ENCODE results near the gene BAD. TPM values are rescaled to one million over a fixed set of nuclear protein-coding genes. Genes with fewer than 3 reads are reported as not detected.

The BAD gene
- total RNA-seq, 2 experiments from 2014 or later: 23.7 to 24.2 TPM

- Mint-ChIP-seq H3K36me3 (peaks cover 15% of the 10 kb centered on the region), H3K4me1 (ENCODE audit: low read depth) (peaks cover 8% of the 10 kb centered on the region), H3K27me3 (no peaks in the 10 kb centered on the region), H3K9me3 (no peaks in the 10 kb centered on the region), H3K4me3 (no peak overlapping the region), H3K27ac (peak overlapping the region; percentile 20)
- intact Hi-C loops (cut with micrococcal nuclease): no loop called here
- DNase-seq: no peak
- CTCF ChIA-PET: interaction anchor here (0.8 to 1.9 kb wide), 2 partner anchors 10 to 314 kb away, joined by 3 to 6 read pairs; partner anchors contain the start of gene PLCB3
- POLR2A ChIA-PET: no interaction called here
Observed at GRCh38 chr11:64260147-64260708, 24.2 kb downstream of the BAD start.

- peak overlapping the region; percentile 20 for H3K27ac Mint-ChIP-seq
- H3K4me3 Mint-ChIP-seq: no peak overlapping the region
- intact Hi-C loops (cut with micrococcal nuclease): no loop called here
- DNase-seq: no peak
- H3K4me1 Mint-ChIP-seq (ENCODE audit: low read depth): peaks cover 8% of the 10 kb centered on the region
- POLR2A ChIA-PET: no interaction called here
- CTCF ChIA-PET: interaction anchor here (1.9 kb wide), 1 partner anchor 9 kb away, joined by 6 read pairs; the partner anchor contains the start of gene PLCB3
- no peaks in the 10 kb centered on the region for H3K27me3 Mint-ChIP-seq
- peaks cover 15% of the 10 kb centered on the region for H3K36me3 Mint-ChIP-seq
- H3K9me3 Mint-ChIP-seq: no peaks in the 10 kb centered on the region
Observed at GRCh38 chr11:64259533-64260067, 24.9 kb downstream of the BAD start.

- Mint-ChIP-seq H3K4me1 (ENCODE audit: low read depth) (peaks cover 8% of the 10 kb centered on the region), H3K27ac (no peak overlapping the region), H3K4me3 (no peak overlapping the region), H3K36me3 (peaks cover 15% of the 10 kb centered on the region), H3K9me3 (no peaks in the 10 kb centered on the region), H3K27me3 (no peaks in the 10 kb centered on the region)
- intact Hi-C loops (cut with micrococcal nuclease): no loop called here
- CTCF ChIA-PET: interaction anchor here (1.9 kb wide), 1 partner anchor 8 kb away, joined by 6 read pairs; the partner anchor contains the start of gene PLCB3
- POLR2A ChIA-PET: interaction anchor here (1.2 to 1.7 kb wide), 2 partner anchors 11 to 58 kb away, joined by 3 to 5 read pairs; partner anchors contain the start of gene TRMT112
- no peak for DNase-seq
Observed at GRCh38 chr11:64258946-64259532, 25.4 kb downstream of the BAD start.

GRCh38 chr11:64258356-64258755 lies 26.1 kb downstream of the BAD start:
- intact Hi-C loops (cut with micrococcal nuclease): no loop called here
- POLR2A ChIA-PET: interaction anchor here (0.6 to 1.7 kb wide), 3 partner anchors 11 to 59 kb away, joined by 3 to 5 read pairs (median 3); partner anchors contain the start of gene TRMT112
- H3K9me3 Mint-ChIP-seq: no peaks in the 10 kb centered on the region
- H3K27ac Mint-ChIP-seq: no peak overlapping the region
- CTCF ChIA-PET: no interaction called here
- H3K36me3 Mint-ChIP-seq: peaks cover 15% of the 10 kb centered on the region
- no peaks in the 10 kb centered on the region for H3K27me3 Mint-ChIP-seq
- H3K4me1 Mint-ChIP-seq (ENCODE audit: low read depth): peaks cover 8% of the 10 kb centered on the region
- no peak overlapping the region for H3K4me3 Mint-ChIP-seq
- no peak for DNase-seq

GRCh38 chr11:64256300-64256699 lies 28.2 kb downstream of the BAD start:
- no peak for DNase-seq
- intact Hi-C loops (cut with micrococcal nuclease): no loop called here
- Mint-ChIP-seq H3K36me3 (peaks cover 9% of the 10 kb centered on the region), H3K27ac (no peak overlapping the region), H3K4me3 (no peak overlapping the region), H3K4me1 (ENCODE audit: low read depth) (peaks cover 16% of the 10 kb centered on the region), H3K27me3 (no peaks in the 10 kb centered on the region), H3K9me3 (no peaks in the 10 kb centered on the region)
- ChIA-PET CTCF (interaction anchor here (3.5 kb wide), 1 partner anchor 45 kb away, joined by 11 read pairs; the partner anchor contains the start of gene CATSPERZ), POLR2A (no interaction called here)

DNA sequence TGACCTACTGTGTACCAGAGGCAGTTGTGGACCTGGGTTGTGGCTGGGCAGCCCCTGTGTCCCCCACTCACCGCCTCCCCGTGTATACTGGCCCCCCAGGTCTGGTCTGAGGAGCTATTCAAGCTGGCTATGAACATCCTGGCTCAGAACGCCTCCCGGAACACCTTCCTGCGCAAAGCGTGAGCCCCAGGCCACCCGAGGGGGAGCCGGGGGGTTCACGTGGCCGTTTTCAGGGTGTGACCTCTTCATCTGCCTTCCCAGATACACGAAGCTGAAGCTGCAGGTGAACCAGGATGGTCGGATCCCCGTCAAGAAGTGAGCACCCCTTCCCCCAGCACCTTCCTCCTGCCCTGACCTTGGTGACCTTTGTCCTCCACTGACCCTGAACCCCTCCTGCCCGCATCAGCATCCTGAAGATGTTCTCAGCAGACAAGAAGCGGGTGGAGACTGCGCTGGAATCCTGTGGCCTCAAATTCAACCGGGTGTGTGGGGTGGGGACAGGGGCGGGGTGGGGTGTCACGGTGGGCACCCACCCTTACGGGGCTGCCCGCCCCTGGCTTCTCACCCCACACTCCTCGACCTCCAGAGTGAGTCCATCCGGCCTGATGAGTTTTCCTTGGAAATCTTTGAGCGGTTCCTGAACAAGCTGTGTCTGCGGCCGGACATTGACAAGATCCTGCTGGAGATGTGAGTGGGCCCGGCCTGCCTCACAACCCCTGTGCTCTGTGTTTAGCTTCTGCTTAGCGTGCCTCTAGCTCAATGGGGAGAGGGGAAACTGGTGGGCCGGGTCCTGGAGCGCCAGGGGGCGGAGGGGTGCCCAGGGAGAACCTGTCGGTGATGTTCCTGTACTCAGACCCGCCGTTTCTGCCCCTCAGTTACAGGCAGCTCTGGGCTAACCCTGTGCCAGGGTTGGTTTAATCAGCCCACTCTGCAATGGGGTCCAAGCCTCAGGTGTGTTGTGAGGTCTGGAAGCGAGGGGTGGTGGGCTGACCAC lies 29.0 kb downstream of the BAD start:
- intact Hi-C loops (cut with micrococcal nuclease): no loop called here
- H3K4me3 Mint-ChIP-seq: no peak overlapping the region
- DNase-seq: no peak
- H3K36me3 Mint-ChIP-seq: peaks cover 9% of the 10 kb centered on the region
- ChIA-PET POLR2A (interaction anchor here (0.8 kb wide), 1 partner anchor 9 kb away, joined by 3 read pairs; no protein-coding TSS in a partner anchor), CTCF (interaction anchor here (3.5 kb wide), 1 partner anchor 45 kb away, joined by 11 read pairs; the partner anchor contains the start of gene CATSPERZ)
- H3K4me1 Mint-ChIP-seq (ENCODE audit: low read depth): peaks cover 19% of the 10 kb centered on the region
- no peaks in the 10 kb centered on the region for H3K27me3 Mint-ChIP-seq
- H3K9me3 Mint-ChIP-seq: no peaks in the 10 kb centered on the region
- no peak overlapping the region for H3K27ac Mint-ChIP-seq

GRCh38 chr11:64254326-64254725 lies 30.1 kb downstream of the BAD start:
- POLR2A ChIA-PET: interaction anchor here (0.8 kb wide), 1 partner anchor 10 kb away, joined by 3 read pairs; no protein-coding TSS in a partner anchor
- H3K27ac Mint-ChIP-seq: no peak overlapping the region

GRCh38 chr11:64253481-64253880 lies 31.0 kb downstream of the BAD start:
- Mint-ChIP-seq H3K27me3 (no peaks in the 10 kb centered on the region), H3K4me1 (ENCODE audit: low read depth) (peaks cover 14% of the 10 kb centered on the region), H3K4me3 (no peak overlapping the region), H3K27ac (no peak overlapping the region), H3K9me3 (no peaks in the 10 kb centered on the region), H3K36me3 (peaks cover 3% of the 10 kb centered on the region)
- intact Hi-C loops (cut with micrococcal nuclease): no loop called here
- POLR2A ChIA-PET: no interaction called here
- CTCF ChIA-PET: interaction anchor here (0.9 to 1.2 kb wide), 3 partner anchors 12 to 51 kb away, joined by 3 to 4 read pairs (median 4); partner anchors contain the start of gene ESRRA
- DNase-seq: no peak

More at GRCh38 chr11:64254326-64254725, 30.1 kb downstream of the BAD start:
- H3K9me3 Mint-ChIP-seq: no peaks in the 10 kb centered on the region
- no peaks in the 10 kb centered on the region for H3K27me3 Mint-ChIP-seq
- peaks cover 15% of the 10 kb centered on the region for H3K4me1 Mint-ChIP-seq (ENCODE audit: low read depth)
- intact Hi-C loops (cut with micrococcal nuclease): no loop called here
- H3K36me3 Mint-ChIP-seq: peaks cover 5% of the 10 kb centered on the region
- CTCF ChIA-PET: interaction anchor here (0.9 to 3.5 kb wide), 4 partner anchors 12 to 50 kb away, joined by 3 to 11 read pairs (median 4); partner anchors contain the start of genes CATSPERZ and ESRRA
- H3K4me3 Mint-ChIP-seq: no peak overlapping the region
- no peak for DNase-seq

GRCh38 chr11:64253043-64253442 lies 31.4 kb downstream of the BAD start:
- H3K4me3 Mint-ChIP-seq: no peak overlapping the region
- no peak overlapping the region for H3K27ac Mint-ChIP-seq
- POLR2A ChIA-PET: interaction anchor here (1.3 to 1.5 kb wide), 2 partner anchors 15 to 19 kb away, joined by 3 to 8 read pairs; no protein-coding TSS in a partner anchor
- H3K27me3 Mint-ChIP-seq: no peaks in the 10 kb centered on the region
- peaks cover 15% of the 10 kb centered on the region for H3K4me1 Mint-ChIP-seq (ENCODE audit: low read depth)
- H3K9me3 Mint-ChIP-seq: no peaks in the 10 kb centered on the region
- intact Hi-C loops (cut with micrococcal nuclease): no loop called here
- H3K36me3 Mint-ChIP-seq: peaks cover 3% of the 10 kb centered on the region
- CTCF ChIA-PET: interaction anchor here (0.7 to 3.8 kb wide), 3 partner anchors 16 to 51 kb away, joined by 3 to 29 read pairs (median 3); partner anchors contain the start of gene CATSPERZ
- DNase-seq: no peak

GRCh38 chr11:64252003-64252872 lies 32.2 kb downstream of the BAD start:
- Mint-ChIP-seq H3K4me1 (ENCODE audit: low read depth) (peaks cover 18% of the 10 kb centered on the region), H3K27ac (no peak overlapping the region), H3K9me3 (no peaks in the 10 kb centered on the region), H3K36me3 (no peaks in the 10 kb centered on the region), H3K4me3 (peak overlapping the region; percentile 83), H3K27me3 (no peaks in the 10 kb centered on the region)
- intact Hi-C loops (cut with micrococcal nuclease): no loop called here
- ChIA-PET CTCF (interaction anchor here (0.6 to 3.8 kb wide), 13 partner anchors 9 to 69 kb away, joined by 3 to 29 read pairs (median 6); partner anchors contain the start of genes CATSPERZ, FERMT3, NUDT22 and PRDX5), POLR2A (interaction anchor here (0.7 to 1.5 kb wide), 5 partner anchors 9 to 61 kb away, joined by 3 to 8 read pairs (median 3); no protein-coding TSS in a partner anchor)
- DNase-seq: peak; percentile 31

All from activated CD4-positive, alpha-beta memory T cell treated with anti-CD3 and anti-CD28 coated beads for 36 hours (primary cell).